Measurements from ENCODE around the gene XCL2.

The XCL2 gene

DNA sequence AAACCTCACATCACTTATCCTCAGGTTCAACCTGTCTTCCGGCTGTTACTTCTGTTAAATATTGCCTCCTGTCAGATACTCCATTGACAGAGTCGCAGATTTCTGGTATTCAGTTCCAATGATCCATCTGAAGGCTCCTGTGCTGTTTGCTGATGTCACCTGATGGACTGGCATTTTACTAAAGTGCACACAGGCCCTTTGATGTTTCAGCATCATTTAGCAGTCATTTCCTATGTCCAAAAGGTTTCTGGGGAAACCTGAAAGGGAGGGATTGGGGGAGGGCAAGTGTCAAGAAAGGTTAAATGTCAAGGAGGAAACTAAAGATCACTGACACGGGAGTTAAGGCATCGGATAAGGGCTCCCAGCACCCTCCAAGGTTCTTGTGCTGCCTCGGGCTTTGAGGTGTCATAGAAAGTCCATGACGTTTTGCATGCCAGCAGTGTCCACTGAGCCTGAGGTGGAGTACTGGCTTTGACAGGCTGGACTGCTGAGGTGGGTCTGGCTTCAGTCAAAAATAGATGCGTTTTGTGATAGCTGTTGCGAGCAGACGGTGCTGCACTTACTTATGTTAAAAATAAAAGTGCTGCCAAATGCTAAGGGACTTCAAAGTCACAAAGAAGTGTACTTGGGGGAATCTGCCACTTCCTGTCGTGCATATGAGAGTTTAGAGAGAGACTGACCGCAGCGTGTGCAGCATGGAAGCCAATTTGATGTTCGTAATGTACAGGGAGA is 30.8 kb downstream of the XCL2 start:
- no peak for DNase-seq

GRCh38 chr1:168509875-168510791 is 33.7 kb downstream of the XCL2 start:
- no peak for DNase-seq

- DNase-seq, result no peak
Observed at GRCh38 chr1:168509210-168509609, 34.6 kb downstream of the XCL2 start.

GRCh38 chr1:168507828-168508227 is 36.0 kb downstream of the XCL2 start:
- no peak for DNase-seq

DNA sequence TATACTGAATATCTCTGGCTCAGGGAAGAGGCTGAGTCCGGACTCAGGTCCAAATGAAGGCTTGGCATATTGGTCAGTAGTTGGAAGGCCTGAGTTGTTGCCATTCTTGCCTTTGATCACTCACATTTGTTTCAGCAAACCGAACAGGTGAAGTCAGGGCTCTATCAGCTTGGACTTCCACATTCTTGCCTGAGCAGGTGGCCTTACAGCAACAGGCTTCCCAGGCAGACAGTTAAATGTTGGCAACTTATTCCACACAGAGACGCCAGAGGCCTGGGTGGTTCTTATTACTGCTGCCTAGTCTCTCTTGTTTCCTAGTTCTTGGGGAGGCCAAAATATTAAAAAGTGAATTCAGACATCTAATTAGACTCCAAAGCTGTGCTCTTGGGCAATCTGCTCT is 36.6 kb downstream of the XCL2 start:
- DNase-seq, result no peak

DNA sequence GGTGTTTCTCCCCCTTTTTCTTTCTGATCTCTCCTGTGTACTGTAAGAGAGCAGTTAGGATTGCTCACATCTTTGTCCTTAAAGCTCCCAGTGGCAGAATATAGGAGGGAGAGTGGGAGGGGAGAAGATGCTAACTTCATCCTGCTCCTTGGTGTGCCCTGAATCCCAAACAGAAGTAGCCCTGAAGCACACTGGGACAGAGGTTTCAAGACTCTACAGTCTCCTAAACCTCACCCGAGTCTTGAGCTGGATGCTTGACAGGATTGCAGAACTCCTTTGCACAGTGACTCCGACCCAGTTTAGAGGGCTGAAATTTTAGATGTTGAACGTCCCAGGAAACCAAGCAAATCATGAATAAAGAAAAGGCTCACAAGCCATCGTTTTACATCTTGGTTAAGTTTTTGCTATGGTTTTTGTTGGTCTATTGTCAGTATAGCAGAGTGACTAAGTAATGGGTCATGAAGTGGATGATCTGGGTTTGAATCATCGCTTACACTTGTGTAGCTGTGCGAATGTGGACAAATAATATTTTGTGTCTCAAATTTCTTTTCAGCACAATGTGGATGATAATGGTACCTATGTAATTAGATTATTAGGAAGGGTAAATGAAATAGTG is 37.5 kb downstream of the XCL2 start:
- no peak for DNase-seq

GRCh38 chr1:168505006-168505405 is 38.8 kb downstream of the XCL2 start:
- no peak for DNase-seq

DNA sequence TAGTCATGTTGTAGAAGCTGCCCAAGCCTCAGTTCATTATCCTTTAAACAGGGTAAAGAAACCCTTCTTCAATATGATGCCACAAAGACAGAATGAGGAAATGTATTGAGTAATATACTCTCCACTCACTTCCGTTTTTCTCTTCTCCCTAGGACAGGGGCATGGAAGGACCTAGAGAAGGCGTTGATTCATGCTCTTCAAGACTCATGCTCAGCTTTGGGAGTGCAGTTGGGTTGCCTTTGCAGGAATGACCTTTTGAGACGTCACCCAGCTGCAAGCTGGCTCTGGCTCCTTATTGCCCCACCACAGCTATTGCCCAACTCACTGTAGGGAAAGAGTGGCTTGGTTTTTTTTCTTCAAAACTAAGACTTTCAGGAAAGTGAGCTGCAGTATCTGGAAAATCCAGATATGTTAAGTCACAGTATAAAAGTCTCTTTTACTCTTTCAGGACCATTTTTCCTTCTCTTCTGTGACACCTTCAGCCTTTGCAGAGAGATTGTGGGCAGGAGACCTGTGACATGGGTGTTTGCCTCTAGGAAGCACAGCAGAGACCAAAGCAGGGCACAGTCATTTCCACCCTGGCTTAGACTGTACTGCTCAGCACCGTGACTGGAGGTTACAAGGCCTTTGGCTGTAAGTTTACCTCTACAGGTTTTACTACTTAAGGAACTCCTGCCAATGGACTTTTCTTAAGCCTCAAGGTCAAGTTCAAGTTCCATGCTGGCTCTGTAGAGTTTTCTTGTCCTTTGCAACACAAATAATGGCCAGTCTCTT is 39.5 kb downstream of the XCL2 start:
- no peak for DNase-seq

GRCh38 chr1:168499688-168500049 is 44.1 kb downstream of the XCL2 start:
- no peak for DNase-seq

- no peak for DNase-seq
Observed at GRCh38 chr1:168498956-168499687, 44.7 kb downstream of the XCL2 start.

- no peak for DNase-seq
Observed at GRCh38 chr1:168498159-168498631, 45.6 kb downstream of the XCL2 start.

GRCh38 chr1:168497376-168497950 is 46.3 kb downstream of the XCL2 start:
- no peak for DNase-seq

DNA sequence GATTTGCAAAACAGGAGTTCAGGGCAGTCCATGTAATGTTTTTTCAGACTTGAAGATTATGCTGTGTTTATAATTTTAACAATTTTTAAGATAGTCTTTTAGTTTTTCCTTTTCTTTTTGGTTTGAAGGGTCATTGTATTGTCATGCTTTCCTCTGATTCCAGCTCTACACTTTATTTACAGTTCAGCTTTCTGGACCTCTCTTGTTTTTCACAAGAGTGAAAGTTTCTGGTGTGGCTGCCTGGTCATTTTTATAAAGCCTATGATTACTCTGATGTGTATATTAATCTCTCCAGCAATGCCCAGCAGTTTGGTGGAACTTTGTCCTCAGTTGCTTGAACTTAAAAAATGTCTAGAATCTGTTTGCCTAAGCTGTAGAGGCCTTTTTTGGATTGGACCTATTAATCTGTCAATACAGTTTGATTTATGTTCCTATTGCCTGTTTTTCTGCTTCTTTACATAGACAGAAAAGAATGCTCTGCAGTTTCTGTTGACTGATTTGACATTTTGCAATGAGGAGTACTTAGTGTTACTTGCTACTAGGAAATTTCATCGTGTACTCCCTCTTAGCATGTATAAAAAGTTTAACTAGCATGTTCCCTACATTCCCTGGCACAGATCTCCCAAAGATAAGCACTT is 52.2 kb downstream of the XCL2 start:
- no peak for DNase-seq

Measured in NCI-H774 (cell line).